Measurements from ENCODE around the gene SERPIND1.

- TF ChIP-seq CTCF (IDR thresholded peaks at IDR 0.05) (no peak), EZH2 (IDR thresholded peaks at IDR 0.05; ENCODE audit: borderline replicate concordance, insufficient read depth, low read depth, low read length, poor library complexity, severe bottlenecking) (no peak)
Observed at GRCh38 chr22:20750461-20751184, 23.3 kb upstream of the SERPIND1 start.
